ENCODE data around the gene OCA2. TPM values are rescaled to one million over a fixed set of nuclear protein-coding genes. Genes with fewer than 3 reads are reported as not detected.
"Not testable (repeated sequence)": the region's sequence is repeated elsewhere in the genome, so short reads cannot be mapped to it uniquely, and the experiment has no call there.

Gene OCA2
- 1 to 10 TPM; 2.7 to 9.8 (median 9.0) TPM for polyA plus RNA-seq (ENCODE audit: insufficient read length in 4 of 4)

DNA sequence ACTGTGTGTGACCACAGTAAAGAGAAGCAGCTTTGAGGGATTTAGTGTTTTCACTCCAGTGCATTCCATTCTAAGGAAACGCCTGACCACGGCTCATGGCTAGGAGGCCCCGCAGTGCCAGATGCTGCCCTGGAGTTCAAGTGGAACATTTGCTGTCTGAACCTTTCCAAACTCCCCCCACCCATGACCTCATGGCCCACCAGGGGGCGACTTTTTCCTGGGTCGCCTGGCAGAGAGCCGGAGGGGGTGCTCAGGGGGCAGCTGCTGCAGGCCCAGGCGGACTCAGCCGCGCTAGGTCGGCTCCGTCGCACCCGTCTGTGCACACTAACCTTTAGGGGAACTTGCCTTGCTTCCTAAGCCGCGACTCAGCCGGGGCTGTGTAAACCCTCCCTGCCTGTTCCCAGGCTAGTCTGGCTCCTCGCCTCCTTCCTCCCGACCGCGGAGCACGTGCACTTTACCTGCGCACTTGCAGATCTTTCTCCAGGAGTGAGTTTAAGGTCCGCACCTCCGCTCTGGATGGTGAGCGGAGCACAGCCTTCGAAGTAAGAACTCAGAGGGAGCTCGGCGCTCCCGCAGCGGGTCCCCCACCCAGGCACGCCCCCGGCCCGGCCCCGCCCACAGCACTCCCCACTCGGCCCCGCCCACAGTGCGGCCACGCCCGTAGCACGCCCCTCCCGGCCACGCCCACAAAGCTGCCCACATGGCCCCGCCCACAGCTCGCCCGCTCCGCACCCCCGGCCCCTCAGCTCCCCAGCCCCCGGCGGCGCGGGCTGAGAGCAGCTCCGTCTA, at the start of gene OCA2:
OCA2 (minus strand) TSS at position 550 of the 789 bp plus-strand sequence. CDS start 17,441 bp downstream, outside the sequence.
- DNase-seq (ENCODE audit: low read depth in 4 of 4, low spot score in 3 of 4): no peak

DNA sequence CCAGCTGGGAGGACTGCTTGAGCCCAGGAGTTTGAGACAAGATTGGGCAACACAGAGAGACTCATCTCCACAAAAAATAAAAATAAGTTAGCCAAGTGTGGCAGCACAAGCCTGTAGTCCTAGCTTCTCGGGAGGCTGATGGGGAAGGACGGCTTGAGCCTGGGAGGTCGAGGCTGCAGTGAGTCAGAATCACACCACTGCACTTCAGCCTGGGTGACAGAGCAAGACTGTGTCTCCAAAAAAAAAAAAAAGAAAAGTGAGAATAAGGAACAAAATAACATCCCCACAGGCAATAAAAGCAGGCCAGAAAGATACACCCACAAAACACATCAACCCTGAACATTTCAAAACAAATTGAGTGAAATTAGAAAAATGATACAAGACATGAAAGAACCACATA, 48.7 kb upstream of the OCA2 start:
- no peak for DNase-seq (ENCODE audit: low read depth in 4 of 4, low spot score in 3 of 4)

DNA sequence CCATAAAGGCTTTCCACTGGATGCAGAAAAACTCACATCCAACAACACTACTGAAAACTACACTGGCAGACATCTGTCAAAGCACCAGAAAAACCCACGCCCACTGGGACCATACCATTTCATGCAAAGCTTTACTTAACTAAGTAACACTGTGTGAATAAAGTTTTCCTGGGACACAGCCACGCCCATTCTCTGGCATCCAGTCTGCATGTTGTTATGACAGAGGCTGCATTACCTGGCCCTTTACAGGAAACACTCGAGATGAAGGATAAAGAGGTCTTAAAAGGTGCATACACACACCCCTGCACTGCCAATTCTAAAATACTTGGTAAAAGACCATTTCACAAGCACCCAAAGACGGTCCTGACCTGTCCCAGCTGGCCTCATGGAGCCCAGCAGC, 46.3 kb upstream of the OCA2 start:
- DNase-seq (ENCODE audit: low read depth in 4 of 4, low spot score in 3 of 4): not testable (repeated sequence)

DNA sequence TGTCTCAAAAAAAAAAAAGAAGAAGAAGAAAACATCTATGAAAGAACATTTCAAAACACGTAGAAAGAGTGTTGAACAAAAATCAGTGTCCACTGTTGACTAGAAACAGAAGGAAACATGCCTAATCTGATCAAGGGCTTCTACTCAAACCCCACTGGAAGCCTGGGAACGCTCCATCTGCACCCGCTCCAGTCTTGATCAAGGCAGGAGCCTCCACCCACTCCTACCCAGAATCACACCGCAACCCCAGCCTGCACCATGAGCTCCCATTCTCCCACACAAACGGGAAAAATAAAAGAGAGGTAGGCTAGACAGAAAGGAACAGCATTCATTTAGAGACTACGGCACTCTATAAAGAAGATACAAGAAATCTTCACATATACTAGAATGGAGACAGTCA, 40.9 kb upstream of the OCA2 start:
- DNase-seq (ENCODE audit: low read depth in 4 of 4, low spot score in 3 of 4): no peak

DNA sequence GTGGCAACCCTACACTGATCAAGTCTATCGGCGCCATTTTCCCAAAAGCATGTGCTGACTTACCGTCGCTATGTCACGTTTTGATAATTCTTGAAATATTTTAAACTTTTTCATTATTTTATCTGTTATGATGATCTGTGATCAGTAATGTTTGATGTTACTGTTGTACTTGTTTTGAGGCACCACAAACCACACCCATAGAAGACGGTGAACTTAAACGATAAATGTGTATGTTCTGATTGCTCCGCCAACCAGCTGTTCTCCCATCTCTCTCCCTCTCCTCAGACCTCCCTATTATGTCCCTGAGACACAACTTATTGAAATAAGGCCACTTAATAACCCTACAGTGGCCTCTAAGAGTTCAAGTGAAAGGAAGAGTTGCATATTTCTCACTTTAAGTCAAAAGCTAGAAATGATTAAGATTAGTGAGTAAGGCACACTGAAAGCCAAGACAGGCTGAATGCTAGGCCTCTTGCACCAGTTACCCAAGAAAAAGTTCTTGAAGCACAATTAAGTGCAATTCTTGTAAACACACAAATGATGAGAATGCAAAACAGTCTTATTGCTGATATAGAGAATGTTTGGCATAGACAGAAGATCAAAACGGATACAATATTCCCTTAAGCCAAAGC, 38.4 kb upstream of the OCA2 start:
- DNase-seq (ENCODE audit: low read depth in 4 of 4, low spot score in 3 of 4): not testable (repeated sequence)

DNA sequence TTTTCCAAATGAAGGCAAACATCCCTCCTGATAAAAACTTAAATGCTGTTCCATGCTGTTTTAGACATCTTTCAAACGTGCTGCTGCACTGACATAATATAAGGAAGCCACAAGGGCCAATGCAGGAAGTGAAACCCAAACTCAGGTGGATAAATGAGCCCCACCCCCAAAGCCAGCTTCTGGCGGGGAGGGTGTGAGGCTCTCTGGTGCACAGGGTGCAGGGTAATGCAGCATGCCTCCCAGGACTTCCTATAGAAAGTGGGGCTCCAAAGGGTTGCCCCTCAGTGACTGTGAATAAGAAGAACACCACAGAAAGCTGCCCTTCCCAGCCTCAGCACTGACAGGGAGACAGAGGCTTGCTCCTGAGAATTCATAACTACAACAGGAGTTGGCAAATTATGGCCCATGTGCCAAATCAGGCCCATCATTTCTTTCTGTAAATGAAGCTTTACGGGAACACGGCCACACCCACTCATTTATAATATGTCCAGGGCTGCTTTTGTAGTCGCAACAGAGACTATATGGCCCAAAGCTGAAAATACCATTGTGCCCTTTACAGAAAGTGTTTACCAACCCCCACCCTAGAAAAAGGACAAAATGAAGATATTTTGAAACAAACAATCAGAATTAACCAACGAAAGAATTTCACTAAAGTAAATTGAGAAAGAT, 37.3 kb upstream of the OCA2 start:
- DNase-seq (ENCODE audit: low read depth in 4 of 4, low spot score in 3 of 4): not testable (repeated sequence)

DNA sequence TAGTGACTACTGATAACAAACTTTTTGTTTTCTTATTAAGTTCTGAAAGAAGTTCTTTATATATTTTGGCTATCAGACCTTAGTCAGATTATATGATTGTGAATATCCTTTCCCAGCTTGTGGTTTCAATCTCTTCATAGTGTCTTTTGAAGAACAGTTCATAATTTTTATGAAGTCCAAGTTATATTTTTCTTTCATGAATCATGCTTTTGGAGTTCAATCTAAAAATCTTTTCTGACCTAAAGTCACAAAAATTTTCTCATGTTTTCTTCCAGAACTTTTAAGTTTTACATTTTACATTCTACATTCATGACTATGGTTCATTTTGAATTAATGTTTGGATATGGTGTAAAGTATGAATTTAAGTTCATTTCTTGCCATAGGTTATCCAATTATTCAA, 34.2 kb upstream of the OCA2 start:
- DNase-seq (ENCODE audit: low read depth in 4 of 4, low spot score in 3 of 4): no peak

DNA sequence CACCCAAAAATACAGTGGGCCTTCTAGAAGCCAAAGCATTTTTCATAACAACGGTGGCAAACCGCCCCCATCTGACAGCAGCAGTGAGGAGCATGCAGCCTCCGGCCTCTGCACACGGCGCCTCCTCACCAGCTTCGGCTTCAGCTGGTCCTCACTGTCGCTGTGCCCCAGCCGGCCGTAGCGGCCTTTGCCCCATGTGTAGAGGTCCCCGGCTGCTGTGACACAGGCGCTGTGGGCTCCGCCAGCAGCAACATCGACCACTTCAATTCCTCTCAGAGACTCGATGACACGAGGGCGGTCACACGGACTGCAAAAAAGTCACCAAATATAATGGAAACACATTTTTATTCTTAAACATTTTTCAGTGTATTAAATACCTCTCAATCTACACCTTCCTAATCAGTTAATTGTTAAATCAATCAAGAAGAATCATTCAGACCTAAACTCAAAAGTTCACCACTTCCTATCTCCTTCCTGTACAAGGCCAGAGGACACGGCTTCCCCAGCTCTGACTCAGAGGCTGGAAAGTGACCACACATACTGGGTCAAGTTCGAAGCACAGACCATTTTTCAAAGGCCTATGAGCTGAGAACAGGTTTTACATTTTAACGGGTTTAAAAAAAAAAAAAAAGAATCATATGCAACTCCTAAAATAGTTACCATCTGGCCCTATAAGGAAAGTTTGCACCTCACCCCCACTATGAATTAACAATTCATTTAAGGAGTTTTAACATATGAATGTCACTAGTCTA, 33.6 kb upstream of the OCA2 start:
- no peak for DNase-seq (ENCODE audit: low read depth in 4 of 4, low spot score in 3 of 4)

DNA sequence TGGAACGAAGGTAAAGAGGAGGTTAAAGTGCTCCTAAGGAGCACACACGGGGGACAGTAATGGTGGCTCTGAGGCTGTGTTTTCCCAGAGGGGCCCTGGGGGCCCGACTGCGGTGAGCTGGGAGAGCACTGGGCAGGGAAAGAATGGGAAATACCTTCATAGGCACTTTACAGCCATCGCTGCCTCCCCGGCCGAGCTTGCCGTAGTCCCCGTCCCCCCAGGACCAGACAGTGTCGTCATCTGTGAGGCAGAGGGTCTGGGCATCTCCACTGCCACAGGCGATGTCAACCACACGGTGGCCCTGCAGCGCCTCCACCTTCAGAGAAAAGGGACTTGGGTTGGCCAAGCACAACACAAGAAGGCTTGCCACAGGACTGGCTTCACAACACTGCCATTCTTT, 32.8 kb upstream of the OCA2 start:
- no peak for DNase-seq (ENCODE audit: low read depth in 4 of 4, low spot score in 3 of 4)

DNA sequence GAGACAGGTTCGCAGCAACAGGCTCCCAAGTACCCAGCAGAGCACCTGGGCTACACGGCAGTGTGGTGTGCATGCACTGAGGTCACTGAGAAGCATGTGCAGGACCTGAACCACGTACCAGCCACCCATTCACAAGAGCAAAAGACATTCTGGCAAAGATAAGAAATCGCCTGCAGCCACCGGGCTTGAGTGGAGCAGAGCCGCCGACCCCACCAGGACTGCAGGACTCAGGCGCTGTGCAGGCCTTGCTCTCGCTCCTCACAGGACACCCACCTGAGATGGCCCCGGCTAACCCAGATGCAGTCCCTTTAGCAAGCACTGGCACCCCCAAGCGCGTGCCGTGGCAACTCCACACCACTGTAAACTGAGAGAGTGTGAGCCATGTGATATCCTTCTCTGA, 32.3 kb upstream of the OCA2 start:
- DNase-seq (ENCODE audit: low read depth in 4 of 4, low spot score in 3 of 4): no peak

DNA sequence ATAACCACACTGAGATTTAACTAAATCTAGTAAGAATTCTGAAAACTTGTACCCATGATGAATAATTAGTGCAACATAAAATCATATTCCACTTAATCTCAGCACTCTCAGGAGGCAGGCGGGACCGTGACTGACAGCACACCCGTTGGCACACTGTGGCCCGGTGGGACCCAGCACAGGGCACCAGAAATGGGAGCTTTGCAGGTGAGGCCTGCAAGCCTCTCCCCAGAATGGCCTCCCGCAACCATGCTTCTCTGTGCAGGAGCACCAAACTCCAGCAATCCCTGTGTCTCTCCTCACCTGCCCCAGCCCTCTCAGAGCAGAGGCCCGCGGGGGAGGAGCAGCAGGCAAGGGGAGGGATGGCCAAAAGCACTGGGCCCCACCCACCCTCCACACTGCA, 31.5 kb upstream of the OCA2 start:
- no peak for DNase-seq (ENCODE audit: low read depth in 4 of 4, low spot score in 3 of 4)

DNA sequence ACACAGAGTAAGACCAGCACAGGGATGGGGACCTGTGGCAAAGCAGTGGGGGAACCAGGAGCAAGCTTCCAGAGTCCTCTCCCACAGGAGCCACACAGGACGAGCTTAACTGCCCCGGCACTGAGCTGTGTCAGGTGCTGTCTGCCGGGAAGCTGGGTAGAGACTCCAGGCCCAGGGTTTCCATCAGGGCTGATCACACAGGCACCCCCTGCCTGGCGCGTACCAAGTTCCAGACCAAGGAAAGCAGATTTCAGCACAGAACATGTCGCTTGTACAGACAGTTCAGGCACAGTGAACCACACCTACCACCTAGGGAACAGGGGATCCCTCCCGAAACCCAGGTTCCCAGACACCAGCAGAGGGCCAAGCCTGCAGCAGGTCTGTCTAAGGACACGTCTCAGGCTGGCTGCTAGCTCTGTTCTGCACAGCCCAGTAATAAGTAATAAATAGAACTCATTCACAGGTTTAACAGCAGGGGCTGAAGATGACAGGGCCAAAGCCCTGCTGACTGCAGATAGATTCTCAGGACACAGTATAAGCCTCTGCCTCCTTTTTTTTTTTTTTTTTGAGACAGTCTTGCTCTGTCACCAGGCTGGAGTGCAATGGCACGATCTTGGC, 30.2 kb upstream of the OCA2 start:
- no peak for DNase-seq (ENCODE audit: low read depth in 4 of 4, low spot score in 3 of 4)

DNA sequence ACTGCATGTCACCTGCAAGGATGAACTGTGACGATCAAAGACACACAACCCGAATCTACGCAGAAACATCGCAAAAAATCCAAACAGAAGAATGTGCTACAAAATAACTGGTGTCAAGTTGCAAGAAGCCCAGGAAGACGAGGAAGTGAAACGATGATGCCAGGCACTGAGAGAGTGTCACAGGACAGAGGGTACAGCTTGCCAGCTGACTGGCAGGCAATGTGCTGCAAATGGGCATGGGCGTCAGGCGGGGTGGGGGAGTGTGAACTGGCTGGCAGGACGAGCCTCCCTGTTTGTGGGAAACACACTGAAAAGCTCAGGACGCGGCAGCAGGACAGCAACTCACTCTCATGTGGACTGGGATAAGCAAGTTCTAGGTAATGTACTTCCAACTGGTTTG, 28.9 kb upstream of the OCA2 start:
- no peak for DNase-seq (ENCODE audit: low read depth in 4 of 4, low spot score in 3 of 4)

DNA sequence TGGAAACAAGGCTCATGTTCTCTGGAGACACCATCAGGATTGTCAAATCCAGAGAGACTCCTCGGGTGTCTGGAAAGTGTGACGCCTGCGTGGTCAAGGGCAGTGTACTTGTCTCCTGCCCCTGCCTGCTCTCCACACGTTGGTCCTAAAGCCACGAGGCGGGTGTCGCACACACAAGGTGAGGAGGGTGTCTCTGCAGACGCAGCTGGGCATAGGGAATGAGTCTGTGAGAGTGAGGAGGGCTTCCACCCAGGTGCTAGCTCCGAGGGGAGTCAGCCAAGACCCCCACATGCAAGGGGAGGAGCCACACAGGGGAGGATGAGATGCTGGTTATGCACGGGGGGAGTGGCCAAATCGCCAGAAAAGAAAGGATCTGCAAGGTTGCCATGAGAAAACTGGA, 27.9 kb upstream of the OCA2 start:
- no peak for DNase-seq (ENCODE audit: low read depth in 4 of 4, low spot score in 3 of 4)

DNA sequence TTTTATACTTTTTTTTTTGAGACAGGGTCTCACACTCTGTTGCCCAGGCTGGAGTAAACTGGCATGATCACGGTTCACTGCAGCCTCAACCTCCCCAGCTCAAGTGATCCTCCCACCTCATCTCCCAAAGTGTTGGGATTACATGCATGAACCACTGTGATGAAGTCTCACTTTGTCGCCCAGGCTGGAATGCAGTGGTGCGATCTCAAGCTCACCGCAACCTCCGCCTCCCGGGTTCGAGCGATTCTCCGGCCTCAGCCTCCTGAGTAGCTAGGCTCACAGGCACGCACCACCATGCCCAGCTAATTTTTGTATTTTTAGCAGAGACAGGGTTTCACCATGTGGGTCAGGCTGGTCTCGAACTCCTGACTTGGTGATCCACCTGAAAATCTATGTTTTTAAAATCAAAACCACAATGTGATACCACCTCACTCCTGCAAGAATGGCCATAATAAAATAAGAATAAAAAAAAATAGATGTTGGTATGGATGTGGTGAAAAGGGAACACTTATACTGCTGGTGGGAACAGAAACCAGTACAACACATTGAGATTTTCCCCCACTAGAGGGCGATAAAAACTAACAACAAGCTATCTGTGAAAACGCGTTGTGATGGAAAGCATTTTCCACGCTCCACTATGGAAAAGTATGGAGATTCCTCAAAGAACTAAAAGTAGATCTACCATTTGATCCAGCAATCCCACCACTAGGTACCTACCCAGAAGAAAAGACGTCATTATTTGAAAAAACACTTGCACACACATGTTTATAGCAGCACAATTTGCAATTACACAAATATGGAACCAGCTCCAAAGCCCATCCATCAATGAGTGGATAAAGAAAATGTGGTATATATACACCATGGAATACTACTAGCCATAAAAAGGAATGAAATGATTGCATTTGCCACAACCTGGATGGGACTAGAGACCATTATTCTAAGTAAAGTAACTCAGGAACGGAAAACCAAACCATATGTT, 26.8 kb upstream of the OCA2 start:
- DNase-seq (ENCODE audit: low read depth in 4 of 4, low spot score in 3 of 4): no peak

DNA sequence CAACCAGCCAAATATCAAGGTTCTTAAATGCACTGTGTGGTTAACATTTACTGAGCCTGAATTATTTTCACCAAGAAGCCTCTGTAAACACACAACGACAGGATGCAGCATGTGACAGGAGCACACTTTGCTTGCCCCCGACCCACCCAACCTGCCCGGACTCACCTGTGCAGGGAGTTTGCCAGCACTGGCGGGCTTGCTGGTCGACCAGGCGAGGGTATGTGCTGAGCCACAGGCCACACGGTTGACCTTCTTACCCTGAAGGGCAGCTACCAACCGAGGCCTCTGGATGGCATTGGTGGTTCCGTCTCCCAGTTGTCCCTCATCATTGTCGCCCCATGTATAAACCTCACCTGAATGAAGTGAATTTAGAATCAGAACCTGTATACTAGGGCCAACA, 25.7 kb upstream of the OCA2 start:
- no peak for DNase-seq (ENCODE audit: low read depth in 4 of 4, low spot score in 3 of 4)

DNA sequence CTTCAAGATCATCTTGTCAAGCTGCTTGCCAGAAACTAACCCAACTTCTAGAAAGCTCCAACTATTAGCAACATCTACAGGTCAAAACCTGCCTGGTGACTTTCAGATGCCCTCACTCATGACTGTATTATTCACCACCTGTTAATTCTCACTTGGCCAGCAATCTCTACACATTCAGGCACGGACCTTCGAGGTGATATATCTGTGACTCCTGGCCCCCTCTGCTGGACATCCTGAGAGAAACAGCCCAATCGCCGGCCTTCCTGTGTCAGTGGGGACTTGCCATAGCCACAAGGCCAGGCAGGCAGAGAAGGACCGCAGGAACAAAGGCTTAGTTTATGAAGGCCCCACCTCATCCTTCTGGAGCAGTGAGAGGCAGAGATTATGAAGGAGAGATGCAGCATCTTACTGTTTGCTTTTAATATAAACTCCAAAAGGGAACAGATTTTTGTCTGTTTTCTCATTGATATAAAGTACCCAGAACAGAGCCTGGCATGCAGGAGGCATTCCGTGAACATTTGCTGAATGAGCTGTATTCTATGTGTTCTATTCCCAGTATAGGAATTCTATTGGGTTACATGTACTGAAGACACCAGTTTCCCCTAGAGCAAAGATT, 24.4 kb upstream of the OCA2 start:
- peak in 1 of 4 donors; percentile 59 for DNase-seq (ENCODE audit: low read depth in 4 of 4, low spot score in 3 of 4)

DNA sequence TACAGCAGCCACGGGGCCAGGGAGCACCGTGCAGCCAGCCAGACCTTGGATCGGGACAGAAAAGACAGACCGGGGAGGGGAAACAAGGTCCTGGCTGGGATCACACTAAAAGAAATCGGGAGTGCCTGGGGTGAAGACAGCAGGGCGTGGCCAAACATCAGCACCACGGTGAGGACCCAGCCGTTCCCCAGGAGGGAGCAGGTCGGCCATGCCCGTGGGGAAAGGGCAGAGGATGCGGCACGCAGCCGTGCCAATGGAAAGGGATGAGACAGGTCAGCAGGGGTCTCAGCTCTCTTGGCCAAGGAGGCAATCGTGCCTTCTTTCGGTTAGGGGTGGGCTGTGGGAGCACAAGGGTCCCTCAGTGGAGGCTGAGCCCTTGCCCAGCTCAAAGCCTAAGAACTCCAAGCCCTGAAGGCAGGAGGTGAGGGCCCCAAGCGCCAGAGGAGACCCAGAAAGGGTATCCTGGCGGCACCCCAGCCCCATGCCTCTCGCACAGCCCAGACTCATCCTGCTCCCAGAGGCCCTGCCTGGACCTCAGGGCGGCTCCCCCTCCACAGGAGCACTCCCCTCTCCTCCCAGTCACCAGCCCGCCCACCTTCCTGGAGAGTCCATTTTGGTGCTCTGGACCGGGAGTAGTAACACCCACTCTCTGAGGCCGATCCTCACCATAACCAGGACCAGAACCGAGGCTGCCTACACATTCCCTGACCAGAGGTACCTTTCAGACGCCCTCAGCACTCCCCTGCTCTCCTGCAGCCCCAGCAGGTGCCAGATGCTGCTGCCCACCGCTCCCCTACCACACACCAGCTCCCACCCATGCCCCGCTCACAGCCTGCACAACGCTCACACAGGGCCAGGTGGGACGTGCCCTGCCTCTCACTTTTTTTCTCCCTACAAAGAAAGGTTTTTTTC, 23.2 kb upstream of the OCA2 start:
- no peak for DNase-seq (ENCODE audit: low read depth in 4 of 4, low spot score in 3 of 4)

All from left renal pelvis (tissue), 4 donors.